GM18519 (cell line): ENCODE data around the gene BICC1.

Experiments used
- ATAC-seq: cut with Tn5 transposase; IDR thresholded peaks from one replicate; pipeline ENCODE4 v1.9.1; 2021; ENCODE audit warnings: mild to moderate bottlenecking, moderate library complexity; ENCODE audit not compliant: unreplicated experiment, low FRiP score

BICC1 gene

DNA sequence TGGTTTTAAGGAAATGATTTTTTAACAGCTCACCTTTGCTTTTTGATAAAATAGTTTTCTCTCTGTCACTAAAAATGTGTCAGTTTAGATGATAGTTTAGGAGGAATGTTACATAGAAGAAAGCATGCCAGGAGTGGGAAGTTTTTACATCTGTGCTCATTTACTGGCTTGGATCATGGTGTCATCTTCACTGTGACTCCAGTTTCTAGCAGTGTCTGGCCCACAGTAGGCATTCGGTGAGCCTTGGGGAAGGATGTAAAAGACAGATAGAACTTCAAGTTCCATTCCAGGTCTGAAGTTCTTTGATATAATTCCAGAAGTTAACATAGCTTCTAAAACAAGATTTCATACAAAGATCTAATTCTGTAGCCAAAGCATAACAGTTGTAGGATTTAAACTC lies 259.2 kb downstream of the BICC1 start:
- no peak for ATAC-seq

GRCh38 chr10:58772758-58773157 lies 260.1 kb downstream of the BICC1 start:
- no peak for ATAC-seq

GRCh38 chr10:58773341-58773740 lies 260.7 kb downstream of the BICC1 start:
- no peak for ATAC-seq

GRCh38 chr10:58773944-58774343 lies 261.3 kb downstream of the BICC1 start:
- no peak for ATAC-seq

DNA sequence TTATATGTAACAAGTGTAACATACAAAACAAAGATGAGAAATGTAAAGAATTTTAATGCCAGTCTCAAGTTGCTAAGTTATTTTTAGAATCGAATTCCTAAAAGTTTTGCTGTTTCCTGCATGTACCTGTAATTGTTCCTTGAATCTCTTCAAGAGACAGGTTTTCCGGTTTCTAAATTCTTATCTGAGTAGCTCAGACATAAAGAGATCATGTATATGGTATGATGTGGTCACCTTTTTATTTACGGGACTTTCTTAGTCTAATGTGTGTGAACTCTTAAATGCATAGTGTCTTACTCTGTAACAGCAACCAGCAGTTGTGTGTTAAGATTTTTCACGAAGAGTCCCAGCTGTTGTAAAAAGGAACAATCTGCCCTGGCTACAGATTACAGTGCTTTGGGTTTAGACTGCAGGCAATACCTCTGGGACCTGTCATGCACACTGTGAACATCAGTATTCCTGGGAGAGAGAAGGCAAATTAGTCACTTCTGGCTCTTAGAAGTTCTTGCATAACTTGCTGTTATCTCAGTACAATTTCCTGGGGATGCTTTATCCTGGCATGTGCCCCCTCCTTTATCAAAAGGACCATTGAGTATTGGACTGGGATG lies 263.4 kb downstream of the BICC1 start:
- no peak for ATAC-seq

- ATAC-seq, result no peak
Measured at GRCh38 chr10:58776568-58777318, 264.1 kb downstream of the BICC1 start.

DNA sequence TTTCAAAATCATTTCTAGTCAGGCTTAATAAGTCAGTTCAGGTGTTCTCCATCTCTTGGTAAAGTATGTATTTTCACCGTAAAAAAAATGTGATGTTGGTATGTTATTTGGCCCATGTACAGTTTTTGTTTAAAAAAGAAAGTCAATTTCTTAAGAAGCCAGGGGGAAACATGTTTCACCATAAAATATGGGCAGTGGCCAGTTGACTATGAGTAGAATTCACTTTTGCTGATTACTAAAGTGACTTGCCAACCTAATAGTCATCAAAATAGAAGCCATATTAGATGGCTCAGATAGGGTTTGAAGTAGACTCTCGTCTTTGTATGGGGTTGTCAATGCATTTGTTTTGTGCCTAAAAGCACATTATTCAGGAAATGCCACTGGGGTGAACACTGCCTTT lies 266.3 kb downstream of the BICC1 start:
- ATAC-seq, result no peak

DNA sequence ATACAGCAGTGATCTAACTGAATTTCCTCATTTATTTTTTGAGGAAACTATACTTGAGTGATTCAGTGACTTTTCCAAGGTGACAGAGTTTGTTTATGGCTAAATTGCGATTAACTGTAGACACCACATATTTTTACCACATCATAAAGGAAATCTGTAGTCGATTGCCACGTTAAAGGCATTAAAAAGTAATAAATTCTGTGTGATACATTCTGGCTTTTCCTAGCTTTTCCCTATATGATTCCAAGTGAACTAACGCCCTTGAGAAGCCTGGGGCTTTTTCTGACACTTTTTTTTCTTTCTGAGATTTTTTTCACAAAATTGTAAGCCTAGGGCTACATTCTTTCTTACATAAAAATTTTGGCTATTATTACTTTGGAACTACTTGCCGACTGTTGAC lies 266.9 kb downstream of the BICC1 start:
- ATAC-seq, result no peak

GRCh38 chr10:58780476-58780875 lies 267.8 kb downstream of the BICC1 start:
- no peak for ATAC-seq

DNA sequence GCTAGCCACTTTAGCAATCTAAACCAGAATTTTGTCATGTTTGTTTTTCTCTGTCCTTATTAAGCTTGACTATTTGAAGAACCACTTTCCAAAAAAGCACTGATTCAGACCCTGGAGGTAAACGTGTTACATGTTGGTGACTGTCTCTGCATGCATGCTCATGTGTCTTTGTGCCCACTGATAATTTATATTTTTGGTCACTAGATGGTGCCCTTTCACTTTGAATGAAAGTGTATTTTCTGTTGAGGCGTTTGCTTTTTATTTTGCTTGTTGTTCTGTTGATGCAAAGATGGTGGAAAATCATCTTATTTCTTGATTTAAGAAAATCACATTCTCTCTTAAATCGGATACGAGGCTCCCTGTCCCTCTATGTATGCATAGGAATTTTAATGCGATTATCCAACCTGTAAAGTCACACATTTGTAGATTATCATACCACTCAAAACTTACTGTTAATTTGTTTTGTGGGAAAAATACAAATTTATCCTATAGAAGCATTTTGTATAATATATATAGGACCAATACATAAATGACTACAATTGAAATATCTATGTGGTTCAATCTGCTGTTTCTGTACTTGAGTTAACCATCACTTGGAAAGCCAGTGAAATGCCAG lies 269.3 kb downstream of the BICC1 start:
- ATAC-seq, result peak; percentile 70

GRCh38 chr10:58782876-58783851 lies 270.5 kb downstream of the BICC1 start:
- ATAC-seq, result no peak

DNA sequence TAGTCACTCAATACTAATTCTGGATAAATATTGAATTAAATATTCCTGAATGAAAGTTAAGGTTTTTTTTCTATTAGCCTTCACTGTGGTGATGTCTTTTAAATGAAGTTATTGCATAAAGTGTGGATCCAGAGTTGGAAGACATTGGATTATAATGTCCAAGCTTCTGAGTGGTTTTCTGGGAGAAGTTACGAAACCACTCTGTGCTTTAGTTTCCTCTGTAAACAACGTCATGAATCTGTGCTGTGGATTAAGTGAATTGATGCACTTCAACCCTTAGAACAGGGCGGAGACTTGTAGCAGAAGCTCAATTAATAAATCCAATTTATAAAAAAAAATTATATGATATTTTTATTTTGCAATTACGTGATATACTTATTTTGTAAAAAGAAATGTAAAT lies 271.7 kb downstream of the BICC1 start:
- ATAC-seq, result no peak

- no peak for ATAC-seq
Measured at GRCh38 chr10:58785354-58785753, 272.7 kb downstream of the BICC1 start.

GRCh38 chr10:58791137-58791536 lies 278.5 kb downstream of the BICC1 start:
- no peak for ATAC-seq

DNA sequence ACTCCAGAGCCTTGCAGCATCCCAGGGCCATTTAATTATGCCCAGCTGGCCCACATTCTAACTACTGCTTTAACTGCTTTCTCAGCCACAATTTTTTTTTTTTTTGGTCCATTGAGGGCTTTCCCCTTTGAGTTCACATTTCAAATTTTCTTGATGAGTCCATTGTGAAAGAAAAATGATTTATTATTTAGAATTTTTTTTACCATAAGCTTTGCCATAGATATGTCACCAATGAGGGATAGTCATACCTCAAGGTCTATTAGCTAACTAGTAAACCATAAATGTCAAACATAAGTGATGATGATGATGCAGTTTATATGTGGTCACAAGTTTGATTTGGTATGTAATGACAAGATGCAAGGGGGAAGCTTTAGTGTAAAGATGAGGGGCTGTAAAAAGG lies 282.9 kb downstream of the BICC1 start:
- ATAC-seq, result no peak

DNA sequence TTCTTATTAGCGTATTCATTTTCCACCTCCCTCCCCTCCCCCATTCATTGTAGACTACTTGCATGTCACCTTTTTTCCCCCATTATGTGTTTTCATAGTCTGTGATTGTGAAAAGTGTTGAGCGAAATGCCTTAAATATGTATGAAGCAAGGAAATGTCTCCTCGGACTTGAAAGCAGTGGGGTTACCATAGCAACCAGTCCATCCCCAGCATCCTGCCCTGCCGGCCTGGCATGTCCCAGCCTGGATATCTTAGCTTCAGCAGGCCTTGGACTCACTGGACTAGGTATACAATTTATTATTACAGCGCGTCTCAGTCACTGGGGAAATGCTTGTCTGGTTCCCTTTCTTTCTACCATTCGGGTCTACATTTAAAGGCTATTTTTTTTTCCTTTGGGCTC lies 283.6 kb downstream of the BICC1 start:
- no peak for ATAC-seq

- ATAC-seq, result no peak
Measured at GRCh38 chr10:58796824-58797223, 284.2 kb downstream of the BICC1 start.

DNA sequence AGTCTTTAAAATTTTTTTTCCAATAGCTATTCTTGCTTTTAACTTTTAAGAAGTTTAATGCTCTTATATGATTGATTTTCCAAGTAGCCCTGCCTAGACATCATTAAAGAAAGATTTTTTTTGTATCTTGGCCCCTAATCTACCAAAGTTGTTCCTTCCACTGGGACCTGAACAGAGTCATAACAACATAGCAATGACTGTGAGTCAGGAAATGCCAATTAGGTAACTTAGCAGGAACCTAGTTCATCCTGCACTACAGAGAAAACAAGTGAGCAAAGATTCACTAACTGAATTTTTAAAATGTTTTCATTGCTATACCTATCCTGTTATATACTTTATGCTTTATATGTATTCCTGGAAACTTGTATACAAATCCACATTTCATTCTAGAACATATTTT lies 284.7 kb downstream of the BICC1 start:
- no peak for ATAC-seq

- no peak for ATAC-seq
Measured at GRCh38 chr10:58802047-58802446, 289.4 kb downstream of the BICC1 start.

GRCh38 chr10:58806323-58806722 lies 293.7 kb downstream of the BICC1 start:
- no peak for ATAC-seq
